ENCODE data around the gene XRCC3.

Gene XRCC3

DNA sequence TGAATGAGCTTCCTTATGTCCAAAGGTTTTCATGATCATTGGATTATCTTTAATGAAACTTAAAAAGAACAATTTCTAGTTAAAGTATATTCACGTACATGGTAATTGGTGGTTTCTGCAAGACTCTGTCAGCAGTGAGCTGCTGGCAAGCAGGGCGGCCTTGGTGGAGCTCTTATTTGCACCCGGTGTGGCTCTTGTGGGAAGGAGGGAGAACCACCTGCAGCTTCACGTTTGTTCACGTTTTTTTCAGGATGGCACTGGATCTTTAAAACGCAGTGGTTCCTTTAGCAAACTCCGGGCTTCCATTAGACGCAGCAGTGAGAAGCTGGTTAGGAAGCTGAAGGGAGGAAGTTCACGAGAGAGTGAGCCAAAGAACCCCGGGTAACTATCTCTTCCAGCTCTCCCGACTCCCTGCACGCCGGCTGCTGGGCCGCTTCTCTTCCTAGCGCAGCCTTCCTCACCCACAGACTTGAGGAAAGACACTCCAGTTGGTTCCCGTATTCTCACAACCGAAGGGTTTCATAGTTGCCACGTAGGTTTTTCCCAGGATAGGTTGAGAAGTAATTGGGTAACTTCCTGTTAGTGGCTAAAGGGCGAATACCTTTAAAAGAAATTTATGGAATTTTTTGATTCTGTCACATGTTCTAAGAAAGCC, 28.3 kb downstream of the XRCC3 start:
- TF ChIP-seq, protein P1, sequence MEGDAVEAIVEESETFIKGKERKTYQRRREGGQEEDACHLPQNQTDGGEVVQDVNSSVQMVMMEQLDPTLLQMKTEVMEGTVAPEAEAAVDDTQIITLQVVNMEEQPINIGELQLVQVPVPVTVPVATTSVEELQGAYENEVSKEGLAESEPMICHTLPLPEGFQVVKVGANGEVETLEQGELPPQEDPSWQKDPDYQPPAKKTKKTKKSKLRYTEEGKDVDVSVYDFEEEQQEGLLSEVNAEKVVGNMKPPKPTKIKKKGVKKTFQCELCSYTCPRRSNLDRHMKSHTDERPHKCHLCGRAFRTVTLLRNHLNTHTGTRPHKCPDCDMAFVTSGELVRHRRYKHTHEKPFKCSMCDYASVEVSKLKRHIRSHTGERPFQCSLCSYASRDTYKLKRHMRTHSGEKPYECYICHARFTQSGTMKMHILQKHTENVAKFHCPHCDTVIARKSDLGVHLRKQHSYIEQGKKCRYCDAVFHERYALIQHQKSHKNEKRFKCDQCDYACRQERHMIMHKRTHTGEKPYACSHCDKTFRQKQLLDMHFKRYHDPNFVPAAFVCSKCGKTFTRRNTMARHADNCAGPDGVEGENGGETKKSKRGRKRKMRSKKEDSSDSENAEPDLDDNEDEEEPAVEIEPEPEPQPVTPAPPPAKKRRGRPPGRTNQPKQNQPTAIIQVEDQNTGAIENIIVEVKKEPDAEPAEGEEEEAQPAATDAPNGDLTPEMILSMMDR (IDR thresholded peaks at IDR 0.05; ENCODE audit: control insufficient read depth, extremely low read depth, insufficient read depth): no peak
- no peak for DNase-seq (ENCODE audit: low read depth)
- no peak overlapping the region for H3K4me3 ChIP-seq (ENCODE audit: low read depth, low read length)

DNA sequence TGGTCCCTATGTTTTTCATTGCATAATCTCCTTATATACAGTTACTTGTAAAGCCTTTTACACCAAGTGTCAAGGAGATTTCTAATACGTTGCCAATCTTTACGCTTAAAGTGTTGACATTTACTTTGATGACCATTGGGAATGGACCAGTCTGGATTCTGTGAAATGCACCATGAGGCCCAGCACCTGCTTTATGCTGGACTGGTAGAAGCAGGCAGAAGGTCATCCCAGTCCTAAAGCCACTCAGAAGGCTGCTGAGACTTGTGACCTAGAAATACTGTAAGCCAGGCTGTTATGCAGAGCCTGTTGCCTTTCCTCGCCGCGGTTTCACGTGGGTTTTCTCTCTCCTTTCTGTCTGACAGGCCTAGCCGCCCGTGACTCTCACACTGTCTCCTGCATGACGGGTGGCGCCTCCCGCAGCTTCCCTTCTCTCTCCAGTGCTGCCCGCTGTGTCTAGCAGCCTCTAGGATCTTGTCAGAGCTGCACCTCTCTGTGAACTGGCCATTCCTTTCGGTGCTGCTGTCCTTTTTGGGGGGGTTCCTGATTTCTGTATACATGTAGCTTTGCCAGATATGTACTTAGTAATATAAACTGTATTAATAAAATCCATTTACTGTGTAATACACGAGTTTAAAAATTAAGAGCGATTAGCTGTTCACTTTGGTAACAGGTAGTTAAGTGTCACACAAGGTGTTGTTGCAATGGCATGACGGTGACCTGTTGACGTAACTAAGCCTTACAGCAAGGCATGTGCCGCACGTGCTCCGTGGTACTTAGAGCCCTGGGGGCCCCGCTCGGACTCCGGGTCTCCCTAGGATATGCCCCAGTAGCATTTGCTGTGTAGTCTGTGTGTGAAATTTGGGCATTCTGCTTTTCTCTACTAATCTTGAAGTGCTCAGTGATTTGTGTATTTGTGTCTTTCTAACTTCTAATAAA, 29.7 kb downstream of the XRCC3 start:
- no peak overlapping the region for H3K4me3 ChIP-seq (ENCODE audit: low read depth, low read length)
- TF ChIP-seq, protein P1 (IDR thresholded peaks at IDR 0.05; ENCODE audit: control insufficient read depth, extremely low read depth, insufficient read depth): no peak
- no peak for DNase-seq (ENCODE audit: low read depth)

DNA sequence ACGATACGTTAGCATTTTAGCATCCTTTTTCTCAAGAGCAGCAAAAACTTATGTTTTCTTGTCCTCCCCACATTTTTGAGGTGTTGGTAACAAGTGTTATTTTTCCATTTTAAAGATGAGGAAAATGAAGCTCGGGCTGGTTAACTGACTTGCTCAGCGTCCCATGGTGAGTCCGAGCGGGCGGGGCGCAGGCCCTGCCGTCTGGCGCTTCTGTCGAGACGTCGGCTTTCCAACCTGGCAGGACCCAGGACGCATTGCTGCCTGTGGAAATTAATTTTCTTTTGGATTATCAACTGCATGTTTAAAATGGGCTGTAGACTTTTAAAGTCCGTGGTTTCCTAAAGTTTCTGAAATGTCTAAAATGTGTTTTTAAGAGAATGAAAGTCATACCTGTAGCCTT, 30.4 kb downstream of the XRCC3 start:
- H3K4me3 ChIP-seq (ENCODE audit: low read depth, low read length): no peak overlapping the region
- no peak for DNase-seq (ENCODE audit: low read depth)
- TF ChIP-seq, protein P1 (IDR thresholded peaks at IDR 0.05; ENCODE audit: control insufficient read depth, extremely low read depth, insufficient read depth): no peak

DNA sequence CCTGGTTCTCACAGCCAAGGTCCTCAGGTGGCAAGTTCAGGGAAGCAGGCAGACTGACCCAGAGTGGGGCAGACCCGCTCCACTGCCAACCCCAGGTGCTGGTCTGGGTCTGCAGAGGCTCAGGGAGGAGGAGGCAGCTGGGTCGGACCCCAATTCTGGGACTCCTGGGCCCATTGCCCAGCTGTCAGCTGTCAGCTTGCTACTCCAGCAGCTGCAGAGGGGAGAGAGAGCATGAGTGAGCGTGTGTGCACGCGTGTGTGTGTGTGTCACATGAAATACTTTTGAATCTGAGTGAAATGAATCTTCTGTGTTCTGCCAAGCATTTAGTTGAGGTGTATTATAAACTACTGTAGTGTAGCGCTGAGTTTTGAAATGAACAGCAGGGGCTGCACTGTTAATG, 30.8 kb downstream of the XRCC3 start:
- no peak for DNase-seq (ENCODE audit: low read depth)
- no peak overlapping the region for H3K4me3 ChIP-seq (ENCODE audit: low read depth, low read length)
- TF ChIP-seq, protein P1 (IDR thresholded peaks at IDR 0.05; ENCODE audit: control insufficient read depth, extremely low read depth, insufficient read depth): no peak

DNA sequence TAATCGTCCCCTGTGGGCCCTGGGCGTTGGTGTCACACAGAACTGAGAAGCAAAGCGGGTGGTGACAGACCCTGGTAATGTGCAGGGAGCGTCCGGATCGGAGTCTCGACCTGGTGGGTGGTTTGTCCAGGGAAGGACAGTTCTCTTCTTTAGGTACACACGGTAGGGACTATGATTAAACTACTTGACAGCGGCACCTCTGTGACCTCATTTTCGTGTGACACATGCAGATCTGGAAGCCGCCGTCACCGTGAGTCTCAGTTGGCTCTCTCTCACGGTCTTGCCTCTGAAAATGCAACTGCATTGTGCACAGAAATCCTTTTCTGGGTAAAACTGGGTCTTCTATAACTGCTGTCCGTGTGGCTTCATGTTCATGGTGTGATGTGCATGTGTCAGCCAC, 32.1 kb downstream of the XRCC3 start:
- DNase-seq (ENCODE audit: low read depth): no peak
- TF ChIP-seq, protein P1 (IDR thresholded peaks at IDR 0.05; ENCODE audit: control insufficient read depth, extremely low read depth, insufficient read depth): no peak
- H3K4me3 ChIP-seq (ENCODE audit: low read depth, low read length): no peak overlapping the region

DNA sequence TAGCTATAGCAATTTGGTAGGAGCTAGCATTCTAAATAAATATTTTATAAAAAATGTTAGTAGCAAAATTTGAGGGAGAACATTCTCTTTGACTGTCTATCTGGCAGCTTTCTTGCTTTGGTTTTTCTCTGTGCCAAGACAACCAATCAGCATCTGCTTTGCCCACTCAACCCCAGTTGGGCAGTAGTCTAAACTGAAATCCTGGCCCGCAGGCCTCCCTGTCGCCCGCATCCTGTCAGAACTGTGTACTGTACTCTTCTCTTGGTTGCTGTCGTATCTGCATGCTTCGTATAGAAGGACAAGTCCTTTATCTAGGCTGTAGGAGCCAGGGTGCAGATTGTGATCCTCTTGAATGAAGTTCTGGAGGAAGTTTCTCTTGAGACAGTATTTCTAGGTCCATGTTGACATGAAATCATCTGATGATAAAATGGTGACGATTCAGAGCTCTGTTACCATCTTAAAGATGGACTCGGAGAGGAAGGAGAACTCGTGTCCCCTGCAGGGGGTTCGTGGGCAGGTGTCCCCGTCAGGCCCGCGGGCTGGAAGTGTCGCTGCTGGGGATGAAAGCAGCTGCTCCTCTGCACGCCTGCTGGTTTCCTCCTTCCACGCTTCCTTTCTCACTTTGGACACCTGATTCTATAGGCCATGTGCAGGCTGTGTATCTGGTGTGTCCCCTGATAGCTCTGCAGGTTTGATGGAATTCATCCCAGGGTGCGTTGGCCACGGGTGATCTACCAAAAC, 34.6 kb downstream of the XRCC3 start:
- no peak overlapping the region for H3K4me3 ChIP-seq (ENCODE audit: low read depth, low read length)
- no peak for DNase-seq (ENCODE audit: low read depth)
- TF ChIP-seq, protein P1 (IDR thresholded peaks at IDR 0.05; ENCODE audit: control insufficient read depth, extremely low read depth, insufficient read depth): no peak

Measured in LNCaP clone FGC (cell line).